Osteoblast (primary cell): ENCODE results near the gene CHI3L2. TPM values are rescaled to one million over a fixed set of nuclear protein-coding genes. Genes with fewer than 3 reads are reported as not detected.
A peak's percentile ranks its signal among the peaks of the same experiment; 100 is the strongest.

Source experiments
- DNase-seq: peaks from one replicate; pipeline ENCODE4 v3.0.0; 2011; ENCODE audit warnings: low spot score, mixed read lengths; ENCODE audit not compliant: insufficient read length; ENCODE audit errors: missing footprints
- H2AFZ ChIP-seq: 2 replicates; pipeline ENCODE4 v1.6.0; 2011; ENCODE audit warnings: mild to moderate bottlenecking, low read length
- H3K27ac ChIP-seq: 2 replicates; pipeline ENCODE4 v1.5.1; 2011; ENCODE audit warnings: mild to moderate bottlenecking, low read depth, low read length, moderate library complexity
- H3K27me3 ChIP-seq: 2 replicates; pipeline ENCODE4 v1.6.0; 2012; ENCODE audit warnings: mild to moderate bottlenecking, control low read depth, inconsistent platforms, low read length, moderate library complexity; ENCODE audit not compliant: insufficient read depth
- H3K36me3 ChIP-seq: 2 replicates; pipeline ENCODE4 v1.5.1; 2011; ENCODE audit warnings: mild to moderate bottlenecking, low read length, control low read depth, moderate library complexity; ENCODE audit not compliant: insufficient read depth
- H3K4me1 ChIP-seq: 2 replicates; pipeline ENCODE4 v1.5.1; 2011; ENCODE audit warnings: mild to moderate bottlenecking, low read length, control low read depth, moderate library complexity; ENCODE audit not compliant: insufficient read depth
- H3K4me2 ChIP-seq: 2 replicates; pipeline ENCODE4 v1.6.0; 2011; ENCODE audit warnings: mild to moderate bottlenecking, low read length; ENCODE audit not compliant: insufficient read depth
- H3K4me3 ChIP-seq: fragments of 200-600 bp; sonication (generic); 3 replicates; pipeline ENCODE4 v1.5.1; 2012; ENCODE audit warnings: mild to moderate bottlenecking, low read length, inconsistent platforms; ENCODE audit not compliant: insufficient read depth
- H3K79me2 ChIP-seq: 2 replicates; pipeline ENCODE4 v1.6.0; 2012; ENCODE audit warnings: mild to moderate bottlenecking, low read length, control low read depth, inconsistent platforms; ENCODE audit not compliant: insufficient read depth
- H3K9me3 ChIP-seq: 2 replicates; pipeline ENCODE4 v1.5.1; 2011; ENCODE audit warnings: low read depth, low read length, control low read depth
- H4K20me1 ChIP-seq: 2 replicates; pipeline ENCODE4 v1.6.0; 2012; ENCODE audit warnings: mild to moderate bottlenecking, low read length, control low read depth; ENCODE audit not compliant: insufficient read depth
- CTCF ChIP-seq: IDR thresholded peaks from 2 replicates; pipeline ENCODE4 v1.5.1; 2011; ENCODE audit warnings: mild to moderate bottlenecking, low read depth, low read length, moderate library complexity; ENCODE audit errors: extremely low read depth
- total RNA-seq: library from RNA; depleted of rRNA; stranded (reverse); fragments of >200 nt; gene quantifications from 2 replicates; pipeline ENCODE4 v1.2.3, GENCODE V29; 2012

CHI3L2 gene
- total RNA-seq, 1 donor, result 2.9 TPM

DNA sequence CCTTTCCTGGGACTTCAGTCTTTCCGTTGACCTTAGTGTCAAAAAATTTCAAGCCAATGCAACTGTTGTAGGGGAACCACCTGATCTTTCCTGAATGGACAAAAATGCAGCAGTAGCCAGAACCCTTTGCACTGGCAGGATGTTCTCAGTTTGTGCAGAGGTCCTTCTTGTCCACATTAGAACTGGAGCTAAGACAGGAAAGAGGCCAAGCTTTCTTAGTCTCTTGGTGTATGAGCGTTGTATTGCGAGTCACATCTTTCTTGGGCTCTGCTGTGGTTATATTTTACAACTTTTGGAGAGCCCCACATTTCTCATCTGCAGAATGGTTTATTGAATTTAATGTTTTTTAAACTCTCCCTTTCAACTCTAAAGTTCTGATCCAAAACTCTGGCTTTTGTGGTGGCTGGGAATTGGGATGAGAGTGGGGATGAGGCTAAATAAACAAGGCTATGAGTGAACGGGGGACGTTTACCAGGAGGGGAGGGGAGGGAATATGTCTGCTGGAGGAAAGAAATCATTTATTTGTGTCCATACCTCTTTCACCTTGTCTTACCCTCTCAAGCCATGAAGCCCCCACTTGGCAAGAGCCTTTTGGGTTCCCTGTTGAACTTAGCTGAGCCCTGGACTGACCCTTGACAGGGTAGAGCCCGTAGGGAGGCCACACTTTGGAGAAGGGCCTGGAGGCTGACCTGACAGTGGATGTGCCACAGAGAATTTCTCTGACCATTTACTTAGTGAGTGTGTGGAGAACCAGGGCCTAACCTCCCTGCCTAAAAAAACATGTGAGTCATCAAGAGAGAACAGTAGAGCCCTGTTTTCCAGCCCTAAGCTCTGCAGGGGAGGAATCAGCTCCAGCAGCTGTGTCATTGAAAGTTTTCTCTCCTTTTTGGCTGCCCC, 586 bp downstream of the CHI3L2 start:
- peak; percentile 99 for DNase-seq
- no peaks in the 10 kb centered on the region for H3K36me3 ChIP-seq
- no peak overlapping the region for H3K4me3 ChIP-seq
- no peaks in the 10 kb centered on the region for H3K79me2 ChIP-seq
- peaks cover 23% of the 10 kb centered on the region for H3K4me1 ChIP-seq
- H3K4me2 ChIP-seq, result peak overlapping the region; percentile 60
- no peak for TF ChIP-seq CTCF
- H3K27me3 ChIP-seq, result no peaks in the 10 kb centered on the region
- no peaks in the 10 kb centered on the region for H3K9me3 ChIP-seq
- H3K27ac ChIP-seq, result peak overlapping the region; percentile 59
- no peak overlapping the region for H2AFZ ChIP-seq
- H4K20me1 ChIP-seq, result no peaks in the 10 kb centered on the region

- Histone ChIP-seq H3K4me1 (peaks cover 21% of the 10 kb centered on the region), H3K4me2 (peak overlapping the region; percentile 60), H2AFZ (no peak overlapping the region), H3K27ac (peak overlapping the region; percentile 48), H3K27me3 (no peaks in the 10 kb centered on the region), H3K4me3 (no peak overlapping the region), H4K20me1 (no peaks in the 10 kb centered on the region), H3K9me3 (no peaks in the 10 kb centered on the region), H3K36me3 (no peaks in the 10 kb centered on the region), H3K79me2 (no peaks in the 10 kb centered on the region)
- DNase-seq, result no peak
- no peak for TF ChIP-seq CTCF
These were observed 1.2 kb downstream of the CHI3L2 start for GRCh38 chr1:111228748-111229126.

DNA sequence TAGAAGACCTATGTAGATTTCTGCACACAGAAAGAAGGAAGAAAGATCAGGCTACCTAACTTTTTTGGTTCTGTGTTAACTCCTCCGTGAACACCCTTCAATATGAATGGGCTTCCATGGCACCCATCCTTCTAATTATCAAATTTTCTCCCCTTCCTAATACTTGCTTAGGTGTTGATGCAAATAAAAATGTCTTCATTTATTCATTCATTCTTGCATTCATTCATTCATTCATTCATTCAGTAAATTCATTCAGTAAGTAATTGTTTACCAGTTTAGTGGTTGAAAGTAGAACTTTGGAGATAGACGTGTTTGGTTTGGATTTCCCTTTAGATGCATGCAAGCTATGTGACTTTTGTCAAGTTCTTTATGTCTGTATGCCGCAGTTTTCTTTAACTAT, 4.6 kb downstream of the CHI3L2 start:
- no peak for TF ChIP-seq CTCF
- Histone ChIP-seq H3K79me2 (no peaks in the 10 kb centered on the region), H3K4me3 (no peak overlapping the region), H4K20me1 (no peaks in the 10 kb centered on the region), H3K9me3 (no peaks in the 10 kb centered on the region), H3K36me3 (no peaks in the 10 kb centered on the region), H3K4me2 (no peak overlapping the region), H3K27ac (no peak overlapping the region), H2AFZ (no peak overlapping the region), H3K27me3 (no peaks in the 10 kb centered on the region), H3K4me1 (peaks cover 34% of the 10 kb centered on the region)
- DNase-seq, result no peak

GRCh38 chr1:111234258-111234657, 6.7 kb downstream of the CHI3L2 start:
- Histone ChIP-seq H3K4me2 (peak overlapping the region; percentile 5), H2AFZ (peak overlapping the region; percentile 23), H3K36me3 (no peaks in the 10 kb centered on the region), H3K27me3 (no peaks in the 10 kb centered on the region), H3K79me2 (no peaks in the 10 kb centered on the region), H4K20me1 (no peaks in the 10 kb centered on the region), H3K27ac (peak overlapping the region; percentile 74), H3K9me3 (no peaks in the 10 kb centered on the region), H3K4me1 (peaks cover 14% of the 10 kb centered on the region), H3K4me3 (no peak overlapping the region)
- no peak for DNase-seq
- no peak for TF ChIP-seq CTCF
